Activated T-helper 1 cell treated with anti-CD3 and anti-CD28 coated beads, Interleukin-12 subunit alpha, Interleukin-12 subunit beta, Interleukin-2, Interleukin-4 antibody, amounts not matched to agents 30 ng/mL and 10 ng/mL and 1 ng/mL, durations not matched to agents 14 hours and 24 hours and 36 hours (primary cell): ENCODE measurements around the gene DAAM1. TPM values are rescaled to one million over a fixed set of nuclear protein-coding genes. Genes with fewer than 3 reads are reported as not detected.

Source experiments
- DNase-seq: peaks from one replicate; pipeline ENCODE4 v3.0.0; 2021; ENCODE audit warnings: low spot score
- H3K27ac Mint-ChIP-seq: one replicate; pipeline ENCODE4 v1.8.0; 2021; ENCODE audit warnings: mild to moderate bottlenecking, mixed read lengths
- H3K27me3 Mint-ChIP-seq: one replicate; pipeline ENCODE4 v1.8.0; 2022; ENCODE audit warnings: mild to moderate bottlenecking, moderate library complexity, mixed read lengths; ENCODE audit not compliant: insufficient read depth
- H3K36me3 Mint-ChIP-seq: one replicate; pipeline ENCODE4 v1.8.0; 2021; ENCODE audit warnings: low read depth, mixed read lengths
- H3K4me1 Mint-ChIP-seq: one replicate; pipeline ENCODE4 v1.8.0; 2021; ENCODE audit warnings: low read depth, mixed read lengths
- H3K4me3 Mint-ChIP-seq: one replicate; pipeline ENCODE4 v1.8.0; 2021; ENCODE audit warnings: mild to moderate bottlenecking, moderate library complexity, mixed read lengths
- H3K9me3 Mint-ChIP-seq: one replicate; pipeline ENCODE4 v1.8.0; 2021; ENCODE audit warnings: mixed read lengths
- intact Hi-C: fragments of 100-400 bp; cut with micrococcal nuclease; formaldehyde crosslinking; loops from one replicate; pipeline ENCODE4 v1.15.1; 2024
- total RNA-seq: library from RNA; stranded (reverse); gene quantifications from 2 replicates; pipeline ENCODE4 v1.2.3, GENCODE V29; 2022

Gene DAAM1
- total RNA-seq, 1 donor from 2014 or later = 4.2 TPM

DNA sequence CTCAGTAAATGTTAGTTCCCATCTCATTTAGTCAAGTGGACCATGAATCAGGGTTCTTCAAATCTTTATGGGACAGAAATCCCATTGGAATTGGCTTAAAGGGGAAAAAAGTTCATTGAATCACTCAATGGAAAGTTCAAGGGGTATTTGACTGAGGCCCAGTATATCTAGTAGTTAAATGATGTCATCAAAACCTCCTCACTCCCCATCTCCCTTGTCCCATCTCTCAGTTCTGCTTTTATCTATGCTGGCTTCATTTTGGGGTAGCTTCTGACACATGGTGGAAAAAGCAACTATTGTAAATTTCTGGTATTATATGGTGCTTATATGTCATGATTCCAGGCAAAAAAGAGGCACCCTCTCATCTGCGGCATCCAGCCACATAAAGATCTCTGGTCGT, 51.9 kb downstream of the DAAM1 start:
- Mint-ChIP-seq H3K36me3 (peaks cover 1% of the 10 kb centered on the region), H3K4me3 (no peak overlapping the region)
- intact Hi-C loops = no loop called here

DNA sequence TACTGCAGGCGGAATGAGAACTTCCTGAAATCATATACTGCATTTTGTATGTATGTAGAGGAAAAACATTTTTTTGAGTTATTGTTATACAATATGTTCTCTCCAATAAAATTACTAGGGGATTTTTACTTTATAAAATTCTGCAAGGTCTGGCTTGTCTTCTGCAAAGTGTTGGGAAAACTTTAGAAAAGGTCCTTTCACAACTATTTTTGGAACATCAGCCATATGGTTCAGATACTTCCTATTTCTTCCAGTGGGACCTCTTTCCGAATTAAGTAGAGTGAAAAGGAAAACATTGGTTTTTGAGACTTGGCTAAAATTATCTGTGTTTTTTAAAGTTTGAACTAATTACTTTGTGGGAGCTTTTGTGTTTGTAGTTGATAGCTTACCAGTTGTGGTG, 52.7 kb downstream of the DAAM1 start:
- no peaks in the 10 kb centered on the region for H3K27me3 Mint-ChIP-seq
- H3K4me3 Mint-ChIP-seq = no peak overlapping the region
- intact Hi-C loops = no loop called here
- H3K9me3 Mint-ChIP-seq = no peaks in the 10 kb centered on the region
- no peak overlapping the region for H3K27ac Mint-ChIP-seq
- peaks cover 1% of the 10 kb centered on the region for H3K36me3 Mint-ChIP-seq
- DNase-seq = no peak
- H3K4me1 Mint-ChIP-seq = peaks cover 16% of the 10 kb centered on the region

More for the DNA sequence above, 51.9 kb downstream of the DAAM1 start:
- no peak for DNase-seq
- H3K4me1 Mint-ChIP-seq = peaks cover 9% of the 10 kb centered on the region
- H3K27me3 Mint-ChIP-seq = peaks cover 2% of the 10 kb centered on the region
- no peaks in the 10 kb centered on the region for H3K9me3 Mint-ChIP-seq
- no peak overlapping the region for H3K27ac Mint-ChIP-seq

DNA sequence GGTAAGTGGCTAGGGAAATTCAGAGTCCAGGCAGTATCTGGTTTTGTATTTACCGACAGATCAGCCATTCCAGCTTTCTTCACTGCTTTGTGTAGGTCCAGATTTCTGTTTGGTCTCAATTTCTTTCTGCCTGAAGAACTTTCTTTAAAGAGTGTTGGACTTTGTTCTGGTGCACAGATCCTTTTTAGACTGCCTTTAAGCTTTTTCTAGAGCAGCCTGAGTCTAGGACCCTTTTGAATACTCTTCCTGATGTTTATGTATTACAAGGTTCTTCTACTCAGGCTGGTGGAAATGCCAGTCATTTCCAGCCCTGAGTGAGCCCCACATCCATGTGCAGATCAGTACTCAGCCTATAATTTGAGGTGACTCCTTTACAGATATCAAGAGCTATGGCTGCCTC, 54.7 kb downstream of the DAAM1 start:
- Mint-ChIP-seq H3K27ac (no peak overlapping the region), H3K36me3 (peaks cover 1% of the 10 kb centered on the region), H3K4me1 (peaks cover 22% of the 10 kb centered on the region), H3K27me3 (no peaks in the 10 kb centered on the region), H3K4me3 (no peak overlapping the region), H3K9me3 (no peaks in the 10 kb centered on the region)
- intact Hi-C loops = no loop called here
- DNase-seq = no peak

DNA sequence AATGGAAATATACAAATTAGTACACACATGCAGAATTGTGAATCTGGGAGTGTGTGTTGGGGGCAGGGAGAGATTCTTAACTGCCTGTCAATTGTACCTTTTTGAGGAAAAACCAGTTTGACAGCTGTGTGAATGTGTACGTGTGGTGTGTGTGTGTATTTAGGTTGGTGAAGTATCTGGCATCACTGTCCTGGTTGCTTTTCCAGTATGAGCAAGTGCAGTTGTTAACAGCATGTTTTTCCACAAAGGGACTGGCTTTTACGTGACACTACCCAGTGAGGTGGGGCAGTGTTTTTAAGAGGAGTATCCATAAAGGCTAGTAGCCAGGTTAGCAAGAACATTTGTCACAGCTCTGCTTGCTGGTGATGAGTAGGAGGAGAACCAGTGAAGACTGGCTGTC, 56.1 kb downstream of the DAAM1 start:
- H3K36me3 Mint-ChIP-seq = peaks cover 1% of the 10 kb centered on the region
- no peaks in the 10 kb centered on the region for H3K27me3 Mint-ChIP-seq
- no peak for DNase-seq
- no peaks in the 10 kb centered on the region for H3K9me3 Mint-ChIP-seq
- intact Hi-C loops = no loop called here
- H3K4me3 Mint-ChIP-seq = no peak overlapping the region
- H3K27ac Mint-ChIP-seq = no peak overlapping the region
- H3K4me1 Mint-ChIP-seq = peaks cover 22% of the 10 kb centered on the region

DNA sequence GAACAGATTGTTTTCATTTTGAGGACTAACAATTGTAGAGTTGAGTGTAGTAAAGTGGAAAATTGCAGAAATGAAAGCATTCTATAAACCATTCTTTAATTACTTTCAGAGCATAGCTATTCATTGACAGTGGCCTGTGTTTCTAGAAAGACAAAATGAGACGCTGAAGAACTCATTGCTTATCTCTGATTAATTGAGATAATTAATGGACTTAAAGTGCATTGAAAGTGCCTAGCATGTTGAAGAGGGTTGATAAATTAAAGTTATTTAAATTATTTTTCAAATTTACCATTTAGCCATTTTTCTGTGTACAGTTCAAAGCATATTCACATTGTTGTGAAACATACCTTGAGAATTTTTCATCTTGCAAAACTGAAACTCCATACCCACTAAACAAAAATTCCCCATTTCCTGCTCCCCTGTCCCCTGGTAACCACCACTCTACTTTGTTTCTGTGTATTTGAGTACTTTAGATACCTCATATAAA, 57.4 kb downstream of the DAAM1 start:
- Mint-ChIP-seq H3K27me3 (peaks cover 2% of the 10 kb centered on the region), H3K27ac (peak overlapping the region; percentile 19), H3K36me3 (peaks cover 1% of the 10 kb centered on the region)

DNA sequence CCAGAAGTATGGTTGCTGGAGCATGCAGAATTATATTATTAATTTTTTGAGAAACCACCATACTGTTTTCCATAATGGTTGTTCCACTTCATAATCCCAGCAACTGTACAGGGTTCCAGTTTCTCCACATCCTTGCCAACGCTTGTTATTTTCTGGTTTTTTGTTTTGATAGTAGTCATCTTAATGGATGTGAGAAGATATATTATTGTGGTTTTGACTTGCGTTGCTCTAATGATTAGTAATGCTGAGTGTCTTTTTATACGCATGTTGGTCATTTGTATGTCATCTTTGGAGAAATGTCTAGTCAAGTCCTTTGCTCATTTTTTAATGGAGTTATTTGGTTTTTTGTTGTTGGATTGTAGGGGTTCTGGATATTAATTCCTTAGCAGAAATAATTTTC, 58.1 kb downstream of the DAAM1 start:
- H3K4me1 Mint-ChIP-seq = peaks cover 22% of the 10 kb centered on the region
- intact Hi-C loops = loop anchor here (1.0 kb wide), 1 partner anchor 29 kb away; no protein-coding TSS in a partner anchor
- H3K27ac Mint-ChIP-seq = no peak overlapping the region
- DNase-seq = no peak
- H3K36me3 Mint-ChIP-seq = peaks cover 1% of the 10 kb centered on the region
- H3K4me3 Mint-ChIP-seq = no peak overlapping the region
- peaks cover 4% of the 10 kb centered on the region for H3K27me3 Mint-ChIP-seq
- H3K9me3 Mint-ChIP-seq = no peaks in the 10 kb centered on the region

More for the DNA sequence above, 57.4 kb downstream of the DAAM1 start:
- intact Hi-C loops = loop anchor here (1.0 kb wide), 1 partner anchor 29 kb away; no protein-coding TSS in a partner anchor
- H3K4me3 Mint-ChIP-seq = no peak overlapping the region
- peaks cover 22% of the 10 kb centered on the region for H3K4me1 Mint-ChIP-seq
- DNase-seq = no peak
- no peaks in the 10 kb centered on the region for H3K9me3 Mint-ChIP-seq

DNA sequence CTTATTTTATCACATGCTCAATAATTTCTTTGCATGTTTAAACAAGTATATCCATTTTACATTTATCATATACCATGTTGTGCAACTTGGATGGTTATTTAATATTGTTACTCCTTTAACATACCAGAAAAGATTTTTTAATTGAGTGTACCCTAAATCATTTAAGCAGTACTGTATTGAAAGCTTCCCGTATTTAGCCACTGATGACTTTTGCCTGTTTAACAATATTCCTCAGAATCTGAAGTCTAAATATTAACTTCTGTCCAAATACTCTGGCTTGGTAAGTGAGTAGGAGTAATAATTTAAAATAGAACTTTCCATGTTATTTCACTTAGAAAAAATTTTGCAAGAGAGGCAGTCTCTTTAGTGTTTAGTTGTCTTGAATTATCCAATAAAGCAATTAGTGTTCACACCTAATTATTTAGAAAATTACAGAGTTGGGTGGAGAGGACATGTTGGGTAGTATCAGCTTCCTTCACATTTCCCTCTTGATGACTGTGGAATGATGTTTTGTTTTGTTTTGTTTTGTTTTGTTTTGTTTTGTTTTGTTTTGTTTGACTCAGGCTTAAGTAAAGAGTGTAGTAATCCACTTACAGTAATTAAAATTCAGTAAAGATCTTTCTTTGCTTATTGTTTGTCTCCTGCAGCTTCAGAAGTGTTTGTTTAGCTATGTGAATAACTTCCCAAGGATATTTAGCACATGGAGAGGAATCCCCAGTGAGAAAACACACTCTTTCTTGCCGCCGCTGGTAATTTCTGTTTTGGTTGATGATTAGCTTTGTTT, 59.5 kb downstream of the DAAM1 start:
- Mint-ChIP-seq H3K9me3 (no peaks in the 10 kb centered on the region), H3K4me1 (peaks cover 22% of the 10 kb centered on the region), H3K27me3 (peaks cover 7% of the 10 kb centered on the region), H3K36me3 (peaks cover 1% of the 10 kb centered on the region), H3K4me3 (no peak overlapping the region), H3K27ac (no peak overlapping the region)
- intact Hi-C loops = no loop called here
- DNase-seq = no peak

DNA sequence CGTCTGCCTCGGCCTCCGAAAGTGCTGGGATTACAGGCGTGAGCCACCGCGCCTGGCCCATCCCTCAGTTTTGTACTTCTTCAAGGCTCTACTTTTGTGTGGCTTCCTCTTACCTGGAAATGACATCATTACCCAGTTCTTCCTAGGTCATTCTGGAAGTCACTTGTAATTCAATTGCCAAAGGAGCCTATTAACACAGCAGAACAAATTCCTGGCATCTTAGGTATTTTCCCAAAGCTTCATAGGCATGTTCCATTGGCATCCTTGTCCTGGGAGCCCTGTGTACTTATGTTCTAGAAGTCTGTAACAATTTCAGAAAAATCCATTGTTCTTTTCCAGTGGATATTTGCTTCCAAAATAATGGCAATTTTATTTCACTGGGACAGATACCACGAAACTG, 60.6 kb downstream of the DAAM1 start:
- intact Hi-C loops = no loop called here
- H3K36me3 Mint-ChIP-seq = peaks cover under 1% of the 10 kb centered on the region
- no peak overlapping the region for H3K4me3 Mint-ChIP-seq
- no peak overlapping the region for H3K27ac Mint-ChIP-seq
- no peaks in the 10 kb centered on the region for H3K9me3 Mint-ChIP-seq
- H3K27me3 Mint-ChIP-seq = peaks cover 7% of the 10 kb centered on the region
- H3K4me1 Mint-ChIP-seq = peaks cover 22% of the 10 kb centered on the region
- no peak for DNase-seq

DNA sequence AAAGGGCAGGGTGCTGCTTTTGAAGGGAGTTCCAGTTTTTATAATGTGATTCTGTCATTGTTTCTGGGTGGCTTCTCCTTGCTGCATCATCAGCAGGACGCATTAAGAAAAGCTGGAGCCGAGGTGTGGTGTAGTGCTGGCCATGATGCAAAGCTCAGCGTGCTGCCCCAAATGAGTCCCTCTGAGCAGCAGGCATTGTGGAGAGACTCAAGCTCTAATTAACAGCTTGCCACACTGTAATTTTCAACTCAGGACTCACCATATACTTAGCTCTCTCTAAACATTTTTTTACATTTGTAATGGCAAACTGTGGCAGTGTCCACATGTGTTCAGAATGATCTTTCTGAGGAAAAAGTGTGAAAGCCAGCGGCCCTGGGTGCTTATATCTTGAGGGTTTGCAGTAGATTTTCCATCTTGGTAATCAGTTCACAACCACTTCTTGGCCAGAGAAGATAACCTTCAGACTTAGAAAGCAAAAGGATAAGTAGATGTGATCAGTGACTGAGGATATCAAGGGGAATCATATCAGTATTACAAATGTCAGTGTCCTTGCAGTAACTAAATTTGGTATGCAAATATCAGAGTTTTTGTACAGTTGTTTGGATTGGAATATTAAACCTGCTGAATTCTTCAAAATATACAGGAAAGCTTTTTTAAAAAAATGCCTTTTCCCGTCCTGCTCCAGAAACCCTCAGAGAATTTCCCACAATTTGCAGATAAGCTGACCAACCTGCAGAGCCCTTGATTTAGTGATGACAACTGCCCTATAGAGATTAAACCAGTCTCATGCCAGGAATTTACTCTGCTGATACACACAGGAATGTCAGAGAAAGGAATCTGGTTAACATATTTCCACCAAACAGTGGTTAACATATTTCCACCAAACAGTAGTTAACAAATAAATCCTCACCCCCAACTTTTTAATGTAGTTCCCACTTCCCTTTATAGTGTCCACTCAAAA, 63.6 kb downstream of the DAAM1 start:
- H3K36me3 Mint-ChIP-seq = no peaks in the 10 kb centered on the region
- intact Hi-C loops = no loop called here
- no peak for DNase-seq
- no peak overlapping the region for H3K27ac Mint-ChIP-seq
- H3K4me1 Mint-ChIP-seq = no peaks in the 10 kb centered on the region
- H3K27me3 Mint-ChIP-seq = peaks cover 7% of the 10 kb centered on the region
- no peak overlapping the region for H3K4me3 Mint-ChIP-seq
- H3K9me3 Mint-ChIP-seq = no peaks in the 10 kb centered on the region

DNA sequence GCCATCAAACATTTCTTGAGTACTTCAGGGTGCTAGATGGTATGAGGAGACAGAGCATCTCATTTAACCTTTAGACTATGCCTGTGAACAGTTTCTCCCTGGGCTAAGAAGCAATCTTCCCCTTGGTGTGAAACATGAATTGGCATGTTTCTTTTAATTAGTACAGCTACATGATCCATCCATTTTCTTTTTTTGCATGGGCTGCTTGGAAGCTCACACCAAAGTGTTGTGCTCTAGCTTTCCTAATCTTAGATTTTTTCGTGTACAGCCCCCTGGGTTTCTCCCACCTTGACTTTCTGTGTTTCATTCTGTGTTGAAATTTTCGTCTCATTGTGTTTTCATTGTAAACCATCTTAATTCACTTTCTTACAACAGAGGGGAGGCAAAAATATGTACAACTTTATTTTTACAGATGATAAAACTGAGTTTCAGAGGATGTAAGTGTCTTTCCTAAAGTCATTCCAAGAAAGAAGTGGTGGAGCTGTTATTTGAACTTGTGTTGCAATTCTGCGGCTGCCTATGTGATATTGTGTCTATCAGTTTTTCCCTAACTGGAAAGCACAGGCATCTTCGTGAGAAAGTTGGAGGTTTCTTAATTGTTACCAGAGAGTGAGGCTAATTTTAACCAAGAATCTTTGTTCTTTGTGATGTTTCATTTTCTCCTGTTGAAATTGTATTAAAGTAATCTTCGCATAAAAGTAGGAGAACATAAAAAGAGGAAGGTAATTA, 64.5 kb downstream of the DAAM1 start:
- intact Hi-C loops = no loop called here
- no peaks in the 10 kb centered on the region for H3K36me3 Mint-ChIP-seq

DNA sequence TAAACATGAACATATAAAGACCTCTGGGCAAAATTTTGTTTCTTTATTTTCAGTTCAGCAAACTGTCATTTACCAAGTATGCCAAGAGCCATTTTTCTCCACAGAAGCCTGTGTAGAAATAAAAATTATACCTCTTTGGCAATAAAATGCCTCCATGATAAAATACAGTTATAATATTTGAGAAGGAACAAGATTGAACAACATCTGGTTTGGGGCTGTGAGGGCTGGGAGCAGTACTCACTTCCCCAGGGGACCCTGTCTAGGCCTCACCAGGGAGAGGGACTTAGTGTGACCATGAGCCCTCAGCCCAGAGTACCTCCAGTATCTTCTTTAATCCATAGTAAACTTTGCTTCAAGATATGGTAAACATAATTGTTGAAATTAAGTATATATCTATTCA, 65.1 kb downstream of the DAAM1 start:
- Mint-ChIP-seq H3K9me3 (no peaks in the 10 kb centered on the region), H3K4me3 (no peak overlapping the region), H3K27ac (no peak overlapping the region), H3K27me3 (peaks cover 7% of the 10 kb centered on the region), H3K4me1 (no peaks in the 10 kb centered on the region), H3K36me3 (no peaks in the 10 kb centered on the region)
- DNase-seq = no peak
- intact Hi-C loops = no loop called here

More for the DNA sequence above, 64.5 kb downstream of the DAAM1 start:
- no peak overlapping the region for H3K27ac Mint-ChIP-seq
- no peak for DNase-seq
- no peaks in the 10 kb centered on the region for H3K9me3 Mint-ChIP-seq
- peaks cover 7% of the 10 kb centered on the region for H3K27me3 Mint-ChIP-seq
- H3K4me3 Mint-ChIP-seq = no peak overlapping the region
- H3K4me1 Mint-ChIP-seq = no peaks in the 10 kb centered on the region

DNA sequence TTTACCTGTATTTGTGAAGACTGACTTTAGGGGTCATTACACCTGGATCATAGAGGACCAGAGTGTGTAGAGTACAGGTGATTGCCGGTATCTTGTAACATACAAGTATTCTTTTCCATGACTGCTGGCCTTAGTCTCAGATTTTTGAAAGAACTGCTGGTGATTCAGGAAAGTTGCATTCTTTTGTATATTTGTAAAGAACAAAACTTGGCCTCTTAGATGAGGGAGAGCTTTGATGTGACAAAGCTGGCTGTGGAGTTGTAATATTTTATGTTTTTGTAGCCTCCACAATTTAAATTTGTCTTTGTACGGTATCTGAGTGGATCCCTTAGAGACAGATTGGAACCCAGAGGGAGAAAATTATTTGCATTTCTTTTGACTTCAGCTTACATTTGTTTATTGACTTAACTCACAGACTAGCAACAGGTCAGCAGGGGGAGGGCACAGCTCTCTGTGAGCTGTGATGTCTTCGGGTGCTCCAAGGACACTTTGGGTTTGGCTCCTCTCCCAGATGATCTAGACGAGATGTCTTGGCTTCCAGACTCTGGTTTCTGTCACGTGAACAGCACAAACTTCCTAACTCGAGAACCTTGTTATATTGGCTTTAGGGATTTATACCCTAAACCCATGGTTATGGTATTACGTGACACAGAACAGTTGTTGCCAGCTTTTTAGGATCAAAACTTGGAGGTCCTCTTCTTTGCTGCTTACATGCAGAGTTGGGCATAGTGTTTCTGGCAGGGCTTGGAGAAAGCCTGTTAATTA, 65.9 kb downstream of the DAAM1 start:
- no peak overlapping the region for H3K27ac Mint-ChIP-seq
- DNase-seq = no peak
- H3K4me3 Mint-ChIP-seq = no peak overlapping the region
- peaks cover 7% of the 10 kb centered on the region for H3K27me3 Mint-ChIP-seq
- no peaks in the 10 kb centered on the region for H3K4me1 Mint-ChIP-seq
- H3K9me3 Mint-ChIP-seq = no peaks in the 10 kb centered on the region
- intact Hi-C loops = no loop called here
- H3K36me3 Mint-ChIP-seq = no peaks in the 10 kb centered on the region
